GM18873 (cell line): ENCODE measurements around the gene TBC1D10A.

Experiments used
- ATAC-seq: cut with Tn5 transposase; IDR thresholded peaks from one replicate; pipeline ENCODE4 v1.9.1; 2021; ENCODE audit warnings: mild to moderate bottlenecking, moderate library complexity, moderate number of reproducible peaks; ENCODE audit not compliant: unreplicated experiment, low FRiP score

TBC1D10A gene

DNA sequence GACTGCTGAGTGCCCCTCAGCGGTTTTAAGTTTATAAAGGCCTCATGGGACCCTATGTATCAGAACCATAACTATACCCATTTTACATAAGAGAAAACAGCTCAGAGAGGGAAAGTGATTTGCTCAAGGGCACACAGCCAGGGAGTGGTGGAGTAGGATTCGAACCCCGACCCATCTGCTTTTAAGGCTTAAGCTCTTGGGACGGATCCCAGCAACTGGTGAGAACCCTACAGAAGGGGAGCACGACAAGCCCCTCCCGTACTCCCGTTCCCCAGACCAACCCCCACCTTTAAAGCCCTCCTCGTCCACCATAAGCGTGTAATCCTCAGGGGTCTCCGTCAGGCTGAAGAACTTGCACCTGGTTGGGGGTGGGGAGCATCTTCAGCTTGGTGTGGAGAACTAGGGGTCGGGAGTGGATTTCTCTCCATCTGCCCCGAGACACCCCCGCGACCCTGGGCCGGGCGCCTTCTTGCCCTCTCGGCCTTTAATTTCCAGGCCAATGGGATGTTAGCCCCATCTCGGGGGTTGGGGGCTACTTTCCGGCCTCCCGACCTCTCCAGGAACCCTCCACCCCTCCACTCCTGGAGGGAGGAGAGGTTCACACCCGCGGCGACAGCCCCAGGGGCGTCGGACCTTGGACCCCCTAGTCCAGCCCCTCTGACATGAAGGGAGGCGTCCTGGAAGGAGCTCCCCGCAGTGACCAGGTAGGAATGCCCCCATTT, 38.2 kb downstream of the TBC1D10A start:
- ATAC-seq = no peak

DNA sequence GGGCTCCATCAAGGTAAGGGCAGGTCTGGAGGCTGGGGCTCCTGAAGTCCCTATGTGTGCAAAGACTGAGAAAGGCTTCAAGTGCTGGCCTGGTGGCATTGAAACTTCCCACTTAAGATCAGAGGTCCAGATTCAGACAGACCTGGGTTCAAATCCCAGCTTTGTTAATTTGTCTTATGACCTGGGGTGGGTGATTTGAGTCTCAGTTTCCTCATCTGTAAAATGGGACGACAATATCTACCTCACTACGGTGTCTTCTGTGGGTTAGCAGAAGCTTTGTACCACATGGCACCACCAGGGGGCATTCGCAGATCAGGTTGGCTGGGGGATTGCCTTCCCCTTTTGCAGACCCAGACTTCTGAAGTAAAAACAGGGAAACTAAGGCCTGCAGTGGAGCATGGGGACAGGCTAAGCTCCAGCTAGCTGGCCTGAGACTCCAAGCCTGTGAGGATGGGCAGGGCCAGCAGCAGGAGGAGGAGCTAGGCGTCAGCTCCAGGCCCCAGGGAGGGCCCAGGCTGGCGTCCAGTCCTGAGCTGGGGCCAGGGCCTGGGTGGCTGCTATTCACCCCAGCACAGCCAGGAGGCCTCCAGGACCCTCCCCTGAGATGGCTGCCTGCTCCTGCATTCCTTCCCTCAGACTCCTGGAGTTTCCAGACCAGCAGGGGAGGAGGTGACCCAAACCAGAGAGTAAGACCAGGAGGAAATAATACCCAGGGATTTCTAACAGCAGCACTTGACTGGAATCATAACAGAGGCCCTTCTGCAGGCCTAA, 38.9 kb downstream of the TBC1D10A start:
- ATAC-seq = no peak

DNA sequence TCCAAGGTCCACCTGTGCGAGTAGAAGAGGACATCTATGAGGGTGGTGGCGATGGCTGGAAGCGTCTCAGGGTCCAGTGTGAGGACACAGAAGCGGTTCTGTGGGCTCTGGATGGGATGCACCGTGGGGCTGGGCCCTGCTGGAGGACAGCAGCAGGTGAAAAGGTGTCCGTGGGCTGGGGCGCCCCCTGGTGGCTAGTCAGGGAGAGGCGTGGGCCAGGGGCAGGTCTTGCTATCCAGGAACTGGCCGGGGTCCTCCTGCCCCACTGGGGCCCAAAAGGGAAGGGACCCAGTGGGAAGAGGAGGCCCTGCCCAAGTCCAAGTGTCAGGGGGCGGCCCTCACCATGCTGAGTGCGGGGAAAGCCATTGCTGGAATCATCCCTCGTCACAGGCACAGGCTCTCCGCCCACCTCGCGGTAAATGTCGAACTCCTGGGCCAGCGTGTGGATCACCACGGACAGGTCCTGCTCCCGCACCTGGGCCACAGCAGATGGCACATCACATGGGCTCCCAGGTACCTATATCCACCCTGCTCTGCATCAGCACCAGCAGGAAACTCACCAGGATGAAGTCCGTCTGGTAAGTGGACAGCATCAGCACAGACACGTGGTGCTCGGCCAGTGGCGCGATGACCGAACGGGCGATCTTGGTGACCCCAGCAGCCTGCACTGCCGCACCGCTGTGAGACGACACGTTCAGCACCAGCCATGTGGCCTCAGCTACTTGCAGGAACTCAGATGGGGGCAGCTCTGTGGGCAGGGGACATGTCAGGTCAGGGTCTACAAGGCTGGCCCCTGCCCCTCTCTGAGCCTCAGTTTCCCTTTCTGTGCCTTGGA, 39.7 kb downstream of the TBC1D10A start:
- ATAC-seq = no peak

DNA sequence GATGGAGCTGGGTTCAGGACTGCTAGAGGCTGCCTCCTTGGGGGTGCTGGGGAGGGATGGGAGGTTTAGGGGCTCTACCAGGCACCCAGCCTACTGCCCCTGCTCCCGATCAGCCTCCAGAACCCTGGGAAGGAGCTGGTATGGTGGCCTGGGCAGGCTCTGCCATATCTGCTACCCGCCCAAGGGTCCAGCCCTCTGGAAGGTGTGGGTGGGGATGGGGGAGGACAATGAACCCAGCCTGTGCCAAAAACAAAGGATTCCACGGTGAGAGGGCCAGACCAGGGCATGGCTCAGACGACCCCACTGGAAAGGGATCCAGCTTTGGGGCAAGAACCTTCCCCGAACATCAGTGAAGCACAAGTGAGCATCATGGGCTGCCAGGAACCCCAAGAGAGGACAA, 40.4 kb downstream of the TBC1D10A start:
- ATAC-seq = no peak

DNA sequence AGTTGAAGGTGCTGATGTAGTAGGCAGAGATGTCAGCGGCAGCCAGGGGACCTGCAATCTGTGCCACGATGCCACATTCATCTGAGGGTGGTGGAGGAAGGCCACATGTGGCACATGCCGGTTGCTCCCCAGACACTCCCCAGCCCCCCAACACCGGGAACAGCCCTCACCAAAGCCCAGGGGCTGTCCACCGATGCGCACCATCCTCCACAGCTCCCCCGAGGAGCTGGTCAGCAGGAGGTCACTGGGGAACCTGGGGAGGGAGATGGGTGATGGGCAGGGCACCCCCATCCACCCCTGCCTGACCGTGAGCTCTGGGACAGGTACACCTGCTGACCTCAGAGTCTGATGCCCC, 40.9 kb downstream of the TBC1D10A start:
- ATAC-seq = no peak

DNA sequence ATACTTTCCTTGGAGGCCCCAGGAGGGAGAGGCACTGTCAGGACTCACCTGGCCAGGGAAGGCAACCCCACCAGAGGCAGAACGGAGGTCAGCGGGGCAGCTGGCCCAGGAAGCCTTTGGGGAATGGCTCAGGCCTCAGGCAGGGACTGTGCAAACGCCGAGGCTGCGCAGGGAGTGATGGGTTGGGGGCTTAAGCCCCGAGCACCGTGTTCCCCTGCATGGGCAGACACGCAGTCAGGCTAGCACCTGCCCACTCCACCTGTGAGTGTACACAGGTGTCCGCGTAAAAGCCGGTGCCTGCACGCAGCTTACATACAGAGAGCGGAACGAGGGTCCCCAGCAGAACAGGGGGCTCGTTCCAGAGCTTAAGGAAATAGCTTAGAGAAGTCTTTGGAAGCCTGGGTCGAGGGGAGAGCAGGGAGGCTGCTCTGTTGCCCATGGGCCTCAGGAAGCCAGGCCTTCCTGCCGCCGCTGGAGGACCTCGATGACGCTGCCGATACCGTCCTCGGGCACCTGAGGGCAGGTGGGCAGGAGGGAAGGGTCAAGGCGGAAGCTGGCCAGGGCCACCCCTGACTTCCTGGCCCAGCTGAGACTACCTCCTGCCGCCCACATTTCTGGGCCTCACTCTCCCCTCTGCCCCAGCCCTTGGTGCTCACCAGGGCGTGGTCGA, 41.4 kb downstream of the TBC1D10A start:
- no peak for ATAC-seq

DNA sequence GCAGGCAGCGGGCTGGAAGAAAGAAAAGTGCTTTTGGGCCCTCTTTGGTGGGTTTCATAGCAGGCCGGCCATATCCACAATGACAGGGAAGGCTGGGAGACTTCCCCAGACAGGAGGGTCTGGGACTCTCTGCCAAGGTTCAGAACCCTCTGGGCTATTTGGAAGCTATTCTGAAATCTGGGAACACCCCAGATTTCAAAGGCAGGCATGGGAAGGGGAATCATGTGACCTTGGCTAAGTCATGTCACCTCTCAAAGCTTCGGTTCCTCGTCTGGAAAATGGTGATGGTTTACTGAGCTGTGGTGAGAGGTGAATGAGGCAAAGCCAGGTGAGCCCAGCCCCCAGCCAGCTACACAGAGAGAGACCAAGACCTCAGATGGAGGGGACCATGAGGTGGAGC, 42.1 kb downstream of the TBC1D10A start:
- no peak for ATAC-seq

DNA sequence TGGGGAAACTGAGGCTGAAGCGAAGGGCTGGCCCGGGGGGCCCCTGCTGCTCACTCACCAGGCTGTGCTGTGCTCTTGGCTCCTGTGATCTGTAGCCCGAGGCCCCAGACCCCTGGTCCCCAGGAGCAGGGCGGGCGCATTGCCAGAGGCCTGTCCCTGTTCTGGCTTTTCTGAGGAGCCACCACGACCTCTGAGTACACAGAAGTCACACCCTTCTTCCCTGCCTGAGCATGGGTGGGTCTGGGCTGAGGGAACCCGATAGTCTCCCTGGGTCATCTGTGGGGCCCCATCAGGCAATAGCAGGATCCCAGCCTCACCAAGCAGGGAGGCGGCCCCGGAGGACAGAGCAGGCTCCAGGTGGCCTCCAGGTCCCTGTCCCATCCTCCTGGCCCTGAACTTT, 42.6 kb downstream of the TBC1D10A start:
- ATAC-seq = no peak

DNA sequence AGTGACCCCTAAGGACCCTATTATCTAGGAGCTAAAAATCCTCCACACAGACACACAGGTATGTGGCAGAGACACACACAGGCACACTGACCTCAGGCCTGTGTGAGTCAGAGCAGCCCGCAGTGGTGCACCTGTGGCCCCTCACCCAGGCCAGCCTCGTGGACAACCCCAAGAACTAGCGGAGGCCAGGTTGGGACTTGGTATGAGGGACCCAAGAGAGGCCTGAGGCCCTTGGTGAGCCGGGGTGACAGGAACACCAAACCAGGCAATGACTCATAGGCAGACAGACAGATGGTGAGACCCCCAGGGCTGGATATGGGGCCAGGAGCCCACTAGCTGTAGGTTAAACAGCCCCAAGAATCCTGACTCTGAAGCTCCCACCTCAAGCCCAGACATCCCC, 43.4 kb downstream of the TBC1D10A start:
- no peak for ATAC-seq

DNA sequence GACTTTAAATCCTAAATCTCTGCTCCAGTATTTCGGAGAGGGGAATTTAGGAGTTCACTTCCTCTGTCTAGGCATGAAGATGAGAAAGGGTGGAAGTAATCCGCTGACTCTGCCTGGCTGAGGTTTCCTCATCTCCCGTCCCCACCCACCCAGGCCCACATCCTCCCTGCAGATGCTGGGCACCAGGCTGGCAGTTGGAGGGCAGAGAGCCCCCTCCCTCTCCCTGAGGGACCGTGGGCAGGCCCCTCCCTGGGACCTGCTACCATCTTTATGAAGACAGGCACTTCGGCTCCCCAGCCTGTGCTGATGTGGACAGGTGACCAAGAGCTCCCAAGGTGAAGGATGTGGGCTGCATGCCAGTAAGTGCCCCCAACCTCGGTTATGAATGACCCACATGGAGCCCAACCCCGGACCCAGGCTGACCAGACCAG, 44.1 kb downstream of the TBC1D10A start:
- ATAC-seq = no peak

DNA sequence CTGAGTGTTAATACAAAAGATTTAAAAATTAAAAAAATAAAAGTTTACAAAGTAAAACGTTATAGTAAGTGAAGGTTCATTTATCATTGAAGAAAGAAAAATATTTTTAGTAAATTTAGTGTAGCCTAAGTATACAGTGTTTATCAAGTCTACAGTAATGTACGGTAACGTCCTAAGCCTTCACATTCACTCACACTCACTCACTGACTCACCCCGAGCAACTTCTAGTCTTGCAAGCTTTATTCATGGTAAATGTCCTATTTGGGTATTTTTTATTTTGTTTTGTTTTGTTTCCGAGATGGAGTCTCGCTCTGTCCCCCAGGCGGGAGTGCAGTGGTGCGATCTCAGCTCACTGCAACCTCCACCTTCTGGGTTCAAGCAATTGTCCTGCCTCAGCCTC, 46.2 kb downstream of the TBC1D10A start:
- no peak for ATAC-seq

DNA sequence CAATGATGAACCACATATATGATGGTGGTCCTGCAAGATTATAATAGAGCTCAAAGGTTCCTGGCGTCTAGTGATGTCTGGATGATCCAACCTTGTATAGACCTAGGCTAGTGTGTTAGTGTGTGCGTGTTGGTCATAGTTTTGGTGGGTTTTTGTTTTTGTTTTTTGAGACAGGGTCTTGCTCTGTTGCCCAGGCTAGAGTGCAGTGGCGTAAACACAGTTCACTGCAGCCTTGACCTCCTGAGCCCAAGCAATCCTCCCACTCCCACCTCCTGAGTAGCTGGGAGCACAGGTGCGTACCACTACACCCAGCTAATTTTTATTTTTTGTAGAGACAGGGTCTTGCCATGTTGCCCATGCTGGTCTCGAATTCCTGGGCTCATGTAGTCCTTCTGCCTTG, 46.8 kb downstream of the TBC1D10A start:
- no peak for ATAC-seq

DNA sequence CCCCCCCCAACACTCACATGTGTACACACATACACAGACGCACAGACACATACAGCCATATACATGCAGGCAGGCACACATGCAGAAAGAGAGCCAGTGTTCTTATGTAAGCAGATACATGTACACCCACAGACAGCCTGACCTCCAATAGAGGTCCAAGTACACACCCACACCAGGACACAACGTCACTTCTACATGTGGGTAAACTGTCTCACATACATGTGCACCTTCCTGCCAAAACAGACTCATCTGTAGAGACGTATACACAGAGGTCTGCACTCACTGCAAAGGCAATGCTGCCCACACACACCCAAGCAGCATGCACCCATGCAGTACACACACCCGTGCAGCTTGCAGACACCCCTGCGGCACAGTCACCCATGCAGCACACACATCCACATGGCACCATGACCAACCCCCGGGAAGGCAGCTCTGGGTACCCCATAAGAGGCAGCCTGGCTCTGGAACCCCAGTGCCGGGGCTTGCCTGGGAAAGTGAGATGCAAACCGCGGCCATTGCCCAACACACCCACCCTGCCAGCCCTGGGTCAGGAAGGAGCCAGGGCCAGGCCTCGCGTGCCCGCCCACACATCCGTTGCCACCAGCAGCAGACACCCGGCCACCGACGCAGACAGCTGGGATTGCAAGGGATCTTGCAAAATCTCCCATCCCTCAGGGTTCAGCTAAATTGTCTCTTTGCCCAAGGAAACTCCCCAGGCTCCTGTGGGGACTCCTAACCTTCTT, 47.5 kb downstream of the TBC1D10A start:
- ATAC-seq = no peak

DNA sequence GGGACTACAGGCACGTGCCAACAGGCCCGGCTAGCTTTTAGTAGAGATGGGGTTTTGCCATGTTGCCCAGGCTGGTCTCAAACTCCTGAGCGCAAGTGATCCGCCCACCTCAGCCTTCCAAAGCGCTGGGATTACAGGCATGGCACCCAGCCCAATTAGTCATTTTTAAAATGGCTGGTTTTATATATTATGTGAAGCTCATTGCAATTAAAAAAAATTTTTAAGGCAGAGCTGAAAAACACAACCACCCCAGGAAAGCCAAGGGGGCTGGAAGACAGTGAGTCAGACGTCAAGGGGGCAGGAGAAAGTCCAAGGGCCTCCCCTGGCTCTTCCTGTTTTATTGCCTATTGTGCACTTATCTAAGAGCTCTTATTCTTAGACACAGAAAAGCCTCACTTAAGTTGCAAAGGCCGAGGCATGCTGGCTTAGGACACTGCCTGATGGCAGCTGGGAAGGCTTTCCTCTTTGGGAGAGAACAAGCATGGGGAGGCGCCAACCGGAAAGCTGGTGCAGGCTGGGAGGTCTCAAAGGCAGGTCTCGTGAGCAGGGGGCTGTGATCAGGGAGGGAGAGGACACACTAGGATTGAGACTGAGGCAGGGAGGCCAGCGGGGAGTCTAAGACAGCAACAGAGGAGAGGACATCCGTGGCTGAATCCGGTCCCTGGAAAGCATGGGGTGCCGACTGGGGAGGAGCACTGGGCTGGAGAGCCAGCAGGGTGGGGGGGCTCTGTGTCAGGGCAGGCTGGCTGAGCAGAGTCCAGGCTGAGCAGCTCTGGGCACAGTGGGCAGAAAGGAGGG, 49.0 kb downstream of the TBC1D10A start:
- no peak for ATAC-seq

DNA sequence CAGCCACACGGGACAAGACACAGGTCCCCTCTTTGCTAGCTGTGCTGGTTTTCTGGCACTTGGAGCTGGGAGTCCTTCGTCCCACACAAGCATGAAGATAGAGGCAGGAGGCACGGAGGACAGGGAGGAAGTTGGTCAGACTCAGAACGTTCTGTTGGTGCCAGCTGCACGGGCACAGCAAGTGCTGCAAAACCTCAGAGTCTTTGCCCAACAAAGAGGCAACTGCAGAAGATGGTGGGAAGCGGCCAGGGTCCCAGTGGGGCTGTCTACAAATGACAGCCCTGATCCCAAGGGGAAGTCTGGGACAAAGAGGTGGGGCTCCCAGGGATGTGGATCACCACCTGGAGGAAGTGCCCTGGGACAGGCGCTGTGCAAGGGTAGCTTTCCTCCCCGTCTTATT, 50.7 kb downstream of the TBC1D10A start:
- ATAC-seq = no peak

DNA sequence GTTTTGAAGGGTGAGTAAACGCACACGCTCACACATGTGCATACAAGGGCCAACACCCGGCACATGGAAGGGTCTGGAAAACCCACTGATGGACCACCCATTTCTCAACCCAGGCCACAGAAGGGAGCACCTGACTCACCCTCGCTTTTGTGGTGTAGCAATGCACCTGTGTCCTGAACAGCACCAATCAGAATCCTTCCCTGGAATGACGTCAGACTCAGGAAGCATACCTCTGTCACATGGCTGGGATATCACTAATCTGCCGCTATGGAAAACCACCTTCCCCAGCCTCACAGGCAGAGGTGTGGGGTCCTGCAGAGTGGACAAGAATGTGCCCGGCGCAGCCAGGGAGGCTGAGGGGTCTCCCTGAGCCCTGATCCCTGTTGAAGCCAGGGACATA, 51.1 kb downstream of the TBC1D10A start:
- no peak for ATAC-seq

DNA sequence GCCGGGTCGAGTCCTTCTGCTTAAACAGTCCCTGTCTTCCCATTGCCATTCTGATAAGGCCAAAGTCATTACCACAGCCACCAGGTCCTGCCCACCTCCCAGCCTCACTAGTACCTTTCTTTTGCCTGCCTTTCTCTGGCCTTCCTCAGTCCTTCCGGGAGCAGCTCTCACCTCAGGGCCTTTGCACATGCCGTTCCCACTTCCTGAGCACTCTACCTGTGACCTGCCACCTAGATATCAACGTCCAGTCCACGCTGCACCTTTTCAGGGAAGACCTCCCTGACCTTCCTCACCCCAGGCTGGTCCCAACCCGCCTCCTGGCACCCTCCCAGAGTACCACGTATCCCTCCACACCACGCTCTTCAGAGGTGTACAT, 52.3 kb downstream of the TBC1D10A start:
- no peak for ATAC-seq

DNA sequence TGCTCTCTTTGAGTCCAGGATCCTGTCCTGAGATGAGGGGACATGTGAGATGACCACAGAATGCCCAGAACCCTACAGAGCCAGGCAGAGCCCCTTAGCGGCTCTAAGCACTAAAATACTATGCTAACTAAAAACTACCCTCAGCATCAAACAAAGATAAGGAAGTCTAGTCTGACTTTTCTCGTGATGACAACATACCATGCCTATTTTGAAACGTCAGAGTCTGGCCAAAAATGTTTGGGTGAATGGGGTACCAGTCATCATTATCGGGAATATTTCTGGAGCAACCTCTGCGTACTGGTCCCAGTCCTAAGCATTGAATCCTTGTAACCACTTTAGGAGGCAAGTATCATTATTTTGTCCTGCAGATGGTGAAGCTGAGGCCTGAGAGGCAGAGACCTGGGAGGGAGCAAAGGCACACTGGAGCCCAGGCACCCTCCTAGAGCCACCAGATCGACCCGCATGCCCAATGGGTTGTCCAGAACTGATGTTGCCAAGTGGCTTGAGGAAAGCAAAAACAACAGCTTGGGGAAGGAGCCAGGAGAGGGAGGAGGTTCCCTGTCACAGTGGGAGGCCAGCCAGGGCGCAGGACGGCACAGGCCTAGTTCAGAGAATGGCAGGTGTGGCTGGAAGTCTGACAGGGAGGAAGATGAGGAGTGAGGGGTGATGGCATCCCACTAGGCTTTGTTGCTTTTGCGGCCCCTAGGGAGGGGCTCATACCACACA, 52.9 kb downstream of the TBC1D10A start:
- no peak for ATAC-seq
